Measurements from ENCODE around the gene SNUPN.
A peak's percentile ranks its signal among the peaks of the same experiment; 100 is the strongest.

SNUPN gene

GRCh38 chr15:75661756-75662140 is 36.2 kb upstream of the SNUPN start:
- CTCF ChIA-PET, result interaction anchor here (0.7 to 2.8 kb wide), 11 partner anchors 11 to 140 kb away, joined by 3 to 14 read pairs (median 3); partner anchors contain the start of gene SNX33
- peak overlapping the region; percentile 23 for H3K4me3 ChIP-seq (ENCODE audit: low read depth, low read length)
- TF ChIP-seq CTCF (IDR thresholded peaks at IDR 0.05; ENCODE audit: insufficient read depth, low read length, missing control alignments), result no peak
- no peak for DNase-seq (ENCODE audit: low read depth, low spot score)
- POLR2A ChIA-PET, result interaction anchor here (0.7 to 2.4 kb wide), 6 partner anchors 10 to 84 kb away, joined by 4 to 64 read pairs (median 8); partner anchors contain the start of genes IMP3 and SNX33

GRCh38 chr15:75661100-75661755 is 35.7 kb upstream of the SNUPN start:
- H3K4me3 ChIP-seq (ENCODE audit: low read depth, low read length), result peak overlapping the region; percentile 23
- POLR2A ChIA-PET, result interaction anchor here (0.7 to 2.4 kb wide), 6 partner anchors 11 to 84 kb away, joined by 4 to 64 read pairs (median 8); partner anchors contain the start of genes IMP3 and SNX33
- TF ChIP-seq CTCF (IDR thresholded peaks at IDR 0.05; ENCODE audit: insufficient read depth, low read length, missing control alignments), result no peak
- CTCF ChIA-PET, result interaction anchor here (0.7 to 2.8 kb wide), 12 partner anchors 10 to 141 kb away, joined by 3 to 14 read pairs (median 3); partner anchors contain the start of gene SNX33
- DNase-seq (ENCODE audit: low read depth, low spot score), result peak; percentile 83

GRCh38 chr15:75659928-75660645 is 34.6 kb upstream of the SNUPN start:
- H3K4me3 ChIP-seq (ENCODE audit: low read depth, low read length), result no peak overlapping the region
- no peak for DNase-seq (ENCODE audit: low read depth, low spot score)
- ChIA-PET POLR2A (interaction anchor here (2.2 to 2.4 kb wide), 2 partner anchors 11 to 12 kb away, joined by 17 to 64 read pairs; partner anchors contain the start of gene SNX33), CTCF (interaction anchor here (1.3 to 2.8 kb wide), 5 partner anchors 12 to 26 kb away, joined by 3 to 14 read pairs (median 10); partner anchors contain the start of gene SNX33)
- no peak for TF ChIP-seq CTCF (IDR thresholded peaks at IDR 0.05; ENCODE audit: insufficient read depth, low read length, missing control alignments)

- POLR2A ChIA-PET, result no interaction called here
- TF ChIP-seq CTCF (IDR thresholded peaks at IDR 0.05; ENCODE audit: insufficient read depth, low read length, missing control alignments), result no peak
- CTCF ChIA-PET, result interaction anchor here (0.9 kb wide), 1 partner anchor 28 kb away, joined by 3 read pairs; no protein-coding TSS in a partner anchor
- DNase-seq (ENCODE audit: low read depth, low spot score), result no peak
- no peak overlapping the region for H3K4me3 ChIP-seq (ENCODE audit: low read depth, low read length)
Measured at GRCh38 chr15:75659141-75659771, 33.7 kb upstream of the SNUPN start.

GRCh38 chr15:75656813-75657212 is 31.3 kb upstream of the SNUPN start:
- no peak overlapping the region for H3K4me3 ChIP-seq (ENCODE audit: low read depth, low read length)
- ChIA-PET POLR2A (no interaction called here), CTCF (interaction anchor here (0.8 to 1.6 kb wide), 2 partner anchors 9 to 29 kb away, joined by 3 read pairs; partner anchors contain the start of gene SNX33)
- DNase-seq (ENCODE audit: low read depth, low spot score), result no peak
- TF ChIP-seq CTCF (IDR thresholded peaks at IDR 0.05; ENCODE audit: insufficient read depth, low read length, missing control alignments), result no peak
